ENCODE data around the gene TEX264.

Gene TEX264

GRCh38 chr3:51646091-51646490, 25.0 kb upstream of the TEX264 start:
- TF ChIP-seq CTCF (IDR thresholded peaks at IDR 0.05): no peak

- no peak for TF ChIP-seq CTCF (IDR thresholded peaks at IDR 0.05)
Observed at GRCh38 chr3:51657234-51657633, 13.8 kb upstream of the TEX264 start.

GRCh38 chr3:51659942-51660341, 11.1 kb upstream of the TEX264 start:
- no peak for TF ChIP-seq CTCF (IDR thresholded peaks at IDR 0.05)

- TF ChIP-seq CTCF (IDR thresholded peaks at IDR 0.05): no peak
Observed at GRCh38 chr3:51662456-51662855, 8.6 kb upstream of the TEX264 start.

GRCh38 chr3:51668756-51669155, 2.3 kb upstream of the TEX264 start:
- no peak for TF ChIP-seq CTCF (IDR thresholded peaks at IDR 0.05)

- TF ChIP-seq CTCF (IDR thresholded peaks at IDR 0.05): peak; percentile 98
Observed at GRCh38 chr3:51669241-51670052, 1.6 kb upstream of the TEX264 start.

- TF ChIP-seq CTCF (IDR thresholded peaks at IDR 0.05): no peak
Observed at GRCh38 chr3:51670053-51670822, 814 bp upstream of the TEX264 start.
